GM12878 (cell line): ENCODE data around the gene BBS4. TPM values are rescaled to one million over a fixed set of nuclear protein-coding genes. Genes with fewer than 3 reads are reported as not detected.

ENCODE experiments used
- ATAC-seq: fragments of 200-7000 bp; cut with Tn5 transposase; 3 replicates; pipeline ENCODE4 v1.9.1; 2020; ENCODE audit warnings: mild to moderate bottlenecking, moderate library complexity
- BruUV-seq: library from RNA; stranded (reverse); fragments of 400-500 nt; replicated peaks from 2 replicates; lab custom pipeline; 2021; lab: Mats Ljungman, UMichigan
- CTCF ChIA-PET: fragments of 300-600 bp; sonication (Branson Sonifier 250); formaldehyde crosslinking; extraction: SDS; loops from one replicate; lab custom pipeline; 2021; ENCODE audit warnings: inconsistent platforms; lab: Yijun Ruan, JAX
- POLR2A ChIA-PET: fragments of 350-600 bp; formaldehyde crosslinking; extraction: SDS; loops from one replicate; lab custom pipeline; 2021; ENCODE audit warnings: inconsistent platforms; lab: Charles Lee
- RAD21 ChIA-PET: fragments of 300-600 bp; sonication (Branson Sonifier 250); formaldehyde crosslinking; loops from one replicate; lab custom pipeline; 2023; ENCODE audit warnings: antibody characterized with exemption; ENCODE audit not compliant: unreplicated experiment; lab: Charles Lee
- SMC1A ChIA-PET: fragments of 300-600 bp; sonication (Branson Sonifier 250); formaldehyde crosslinking; loops from one replicate; lab custom pipeline; 2023; ENCODE audit not compliant: unreplicated experiment, uncharacterized antibody; lab: Charles Lee
- DNase-seq: peaks from one replicate; pipeline ENCODE4 v3.0.0-alpha.2; 2011; ENCODE audit warnings: low read depth, low spot score
- FAIRE-seq: peaks from 3 replicates; lab custom pipeline; 2011; peaks lifted over from hg19 to GRCh38; lab: Jason Lieb, UNC
- H2AFZ ChIP-seq: 2 replicates; pipeline ENCODE4 v1.6.0; 2011; ENCODE audit warnings: low read depth, low read length, control low read depth; ENCODE audit not compliant: control insufficient read depth
- H3K27ac ChIP-seq: 2 replicates; pipeline ENCODE4 v1.5.1; 2011; ENCODE audit warnings: control low read depth; ENCODE audit not compliant: control insufficient read depth, insufficient read depth
- H3K27me3 ChIP-seq, 2 experiments: replicated peaks in 1 of 2; 2 replicates each; pipeline versions ENCODE4 v1.6.0 to v1.6.1; 2011; ENCODE audit warnings: low read length in 1 of 2; ENCODE audit not compliant: control insufficient read depth in 2 of 2, insufficient read depth in 2 of 2
- H3K36me3 ChIP-seq, 2 experiments: 2 replicates each; pipeline ENCODE4 v1.5.1; 2011; ENCODE audit warnings: low read length in 1 of 2; ENCODE audit not compliant: control insufficient read depth in 2 of 2, insufficient read depth in 2 of 2
- H3K4me1 ChIP-seq: 2 replicates; pipeline ENCODE4 v1.6.1; 2011; ENCODE audit warnings: mild to moderate bottlenecking, low read length, moderate library complexity, mixed read lengths; ENCODE audit not compliant: control insufficient read depth, insufficient read depth
- H3K4me2 ChIP-seq: 2 replicates; pipeline ENCODE4 v1.6.0; 2011; ENCODE audit warnings: control low read depth; ENCODE audit not compliant: control insufficient read depth, insufficient read depth
- H3K4me3 ChIP-seq: fragments of 200-600 bp; sonication (generic); 2 replicates; pipeline ENCODE4 v1.5.1; 2016
- H3K79me2 ChIP-seq: 2 replicates; pipeline ENCODE4 v1.6.0; 2011; ENCODE audit warnings: low read length; ENCODE audit not compliant: control insufficient read depth, insufficient read depth
- H3K9ac ChIP-seq: 2 replicates; pipeline ENCODE4 v1.8.0; 2011; ENCODE audit warnings: low read length, control low read depth, mixed read lengths; ENCODE audit not compliant: control insufficient read depth, insufficient read depth
- H3K9me3 ChIP-seq: replicated peaks from 3 replicates; pipeline ENCODE4 v1.5.1; 2011; ENCODE audit warnings: mild to moderate bottlenecking, low read length; ENCODE audit not compliant: control insufficient read depth, insufficient read depth
- H4K20me1 ChIP-seq: 2 replicates; pipeline ENCODE4 v1.6.0; 2011; ENCODE audit not compliant: control insufficient read depth, insufficient read depth
- BMI1 ChIP-seq: fragments of 450-650 bp; IDR thresholded peaks from 2 replicates; pipeline ENCODE4 v1.6.1; 2016; ENCODE audit warnings: mild to moderate bottlenecking, moderate library complexity, borderline replicate concordance
- CREM ChIP-seq: IDR thresholded peaks from 2 replicates; pipeline ENCODE4 v1.6.1; 2014; ENCODE audit warnings: antibody characterized with exemption, low read depth
- GABPA ChIP-seq: IDR thresholded peaks from 2 replicates; pipeline ENCODE4 v1.6.1; 2014; ENCODE audit warnings: antibody characterized with exemption, low read depth, mild to moderate bottlenecking, inconsistent platforms
- LARP7 ChIP-seq: fragments of 450-650 bp; IDR thresholded peaks from 2 replicates; pipeline ENCODE4 v1.6.1; 2017; ENCODE audit warnings: mild to moderate bottlenecking
- MXI1 ChIP-seq: fragments of 150-350 bp; IDR thresholded peaks from 2 replicates; pipeline ENCODE4 v1.6.1; 2011; ENCODE audit warnings: low read depth, mild to moderate bottlenecking, inconsistent platforms, low read length, improper control_type of control experiment
- MYC ChIP-seq: IDR thresholded peaks from 2 replicates; pipeline ENCODE4 v1.6.1; 2011; ENCODE audit warnings: mild to moderate bottlenecking, low read length, moderate library complexity, inconsistent platforms; ENCODE audit not compliant: insufficient read depth, insufficient replicate concordance, insufficient read length, severe bottlenecking
- NRF1 ChIP-seq: conservative IDR thresholded peaks from 2 replicates; pipeline ENCODE4 v1.6.1; 2011; ENCODE audit warnings: mild to moderate bottlenecking, low read depth, low read length, improper control_type of control experiment
- PAX8 ChIP-seq: fragments of 450-650 bp; IDR thresholded peaks from 2 replicates; pipeline ENCODE4 v1.6.1; 2017; ENCODE audit warnings: mild to moderate bottlenecking, moderate library complexity
- POLR2AphosphoS2 ChIP-seq: IDR thresholded peaks from 2 replicates; pipeline ENCODE4 v1.6.1; 2011; ENCODE audit warnings: low read depth, mild to moderate bottlenecking, low read length, improper control_type of control experiment, moderate library complexity
- TCF3 ChIP-seq: IDR thresholded peaks from 2 replicates; pipeline ENCODE4 v1.6.1; 2012; ENCODE audit warnings: low read depth, mild to moderate bottlenecking, low read length, borderline replicate concordance; ENCODE audit not compliant: insufficient read depth
- ZBED1 ChIP-seq: IDR thresholded peaks from 2 replicates; pipeline ENCODE4 v1.6.1; 2016; ENCODE audit warnings: borderline replicate concordance
- ZZZ3 ChIP-seq: IDR thresholded peaks from 2 replicates; pipeline ENCODE4 v1.6.1; 2011; ENCODE audit warnings: low read depth; ENCODE audit not compliant: control insufficient read depth, insufficient read length
- WGBS: methylation state at CpG from one replicate; pipeline ENCODE4 v1.1.6; 2016; ENCODE audit warnings: low lambda C conversion rate; ENCODE audit not compliant: insufficient replicate concordance, insufficient coverage; ENCODE audit errors: missing lambda C conversion rate; 5-methylcytosine and 5-hydroxymethylcytosine counted together
- in situ Hi-C: fragments of 300-500 bp; cut with MboI; formaldehyde crosslinking; loops from 9 replicates; pipeline ENCODE4 v1.14.3; 2018; ENCODE audit warnings: mixed read lengths
- intact Hi-C: fragments of 100-400 bp; cut with micrococcal nuclease; formaldehyde crosslinking; loops from one replicate; pipeline ENCODE4 v1.14.2; 2022; ENCODE audit not compliant: unreplicated experiment
- polyA plus RNA-seq, 11 experiments: library from polyadenylated mRNA; depleted of rRNA in 4 of 11; unstranded in 6 of 11; stranded (reverse) in 5 of 11; fragments of >200 nt; fragmentation: Nextera tagmentation in 4 of 11; fragmentation: Illumina TruSeq in 1 of 11; extraction: Ambion mirVana in 4 of 11; extraction: Trizol in 1 of 11; gene quantifications; 1 replicate in 1 of 11; 2 replicates in 10 of 11; pipeline versions ENCODE4 v1.2.1 to v1.2.3, GENCODE V29; 2011 to 2016; ENCODE audit warnings: inconsistent platforms in 2 of 11, missing spikeins in 2 of 11, low read depth in 1 of 11
- total RNA-seq, 4 experiments: library from RNA; depleted of rRNA in 3 of 4; stranded (reverse); fragments of >200 nt in 3 of 4; fragmentation: Illumina TruSeq in 1 of 4; extraction: Trizol in 1 of 4; gene quantifications; 2 replicates each; pipeline versions ENCODE4 v1.2.1 to v1.2.3, GENCODE V29; 2013 to 2021
- TF ChIP-seq, protein P1 (sequence below): fragments of 450-650 bp; IDR thresholded peaks from 2 replicates; pipeline ENCODE4 v1.6.1; 2017; ENCODE audit warnings: mild to moderate bottlenecking
- TF ChIP-seq, protein P2 (sequence below): fragments of 450-650 bp; IDR thresholded peaks from 2 replicates; pipeline ENCODE4 v1.6.1; 2017; ENCODE audit warnings: mild to moderate bottlenecking, moderate library complexity

The BBS4 gene
- total and polyA plus RNA-seq, 10 of the 15 experiments (the other 5 are each of a cell fraction or from before 2014, with no cell fraction given) = 7.2 to 22.1 (median 9.9) TPM

DNA sequence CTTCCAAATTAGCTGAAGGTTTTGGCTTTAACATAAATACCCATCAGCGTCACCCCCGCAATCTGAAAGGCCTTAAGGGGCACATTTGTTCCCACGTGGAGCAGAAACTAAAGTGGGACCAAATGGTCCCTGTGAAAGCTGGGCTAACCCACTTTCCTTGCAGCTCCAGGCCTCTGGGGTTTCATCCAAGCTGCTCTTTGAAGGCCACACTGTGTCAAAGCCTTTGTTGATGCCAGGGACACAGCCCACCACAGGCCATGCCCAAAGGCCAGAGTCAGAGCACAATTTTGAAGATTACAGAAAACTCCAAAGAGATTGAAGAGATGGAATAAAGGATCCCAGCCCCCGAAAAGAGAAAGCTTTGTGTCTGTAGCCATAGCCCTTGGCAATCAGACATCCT is 100.2 kb downstream of the BBS4 start:
- Histone ChIP-seq H2AFZ (no peak overlapping the region), H3K4me1 (peaks cover 31% of the 10 kb centered on the region), H3K79me2 (peaks cover 23% of the 10 kb centered on the region), H3K27me3 (no peaks in the 10 kb centered on the region), H4K20me1 (peaks cover 3% of the 10 kb centered on the region; the same call in 1 of the 2 replicates), H3K4me3 (no peak overlapping the region), H3K9ac (no peak overlapping the region), H3K9me3 (no peaks in the 10 kb centered on the region), H3K27ac (no peak overlapping the region), H3K36me3 (no peaks in the 10 kb centered on the region), H3K4me2 (no peak overlapping the region)
- no TSS peak for BruUV-seq
- intact Hi-C loops (loop anchor here (10.0 kb wide), 1 partner anchor 459 kb away; no protein-coding TSS in a partner anchor), in situ Hi-C loops (loop anchor here (5.0 to 10.0 kb wide), 2 partner anchors 296 to 849 kb away; partner anchors contain the start of gene NPTN)
- ChIA-PET POLR2A (interaction anchor here (0.6 kb wide), 1 partner anchor 58 kb away, joined by 3 read pairs; no protein-coding TSS in a partner anchor), RAD21 (interaction anchor here (1.3 kb wide), 1 partner anchor 64 kb away, joined by 5 read pairs; no protein-coding TSS in a partner anchor), CTCF (interaction anchor here (0.7 to 4.8 kb wide), 5 partner anchors 9 to 296 kb away, joined by 3 to 34 read pairs (median 4); no protein-coding TSS in a partner anchor), SMC1A (interaction anchor here (1.0 to 1.3 kb wide), 2 partner anchors 186 to 297 kb away, joined by 3 to 6 read pairs; no protein-coding TSS in a partner anchor)
- FAIRE-seq (no peak), ATAC-seq (no peak), DNase-seq (no peak)
- 97% methylated on average over 4 of the region's 4 CpGs for WGBS
- TF ChIP-seq BMI1 = no peak
- no peak for TF ChIP-seq PAX8
- TF ChIP-seq MYC = no peak
- no peak for TF ChIP-seq NRF1
- TF ChIP-seq ZZZ3 = no peak
- TF ChIP-seq TCF3 = no peak
- no peak for TF ChIP-seq POLR2AphosphoS2
- TF ChIP-seq GABPA = no peak
- TF ChIP-seq CREM = no peak
- TF ChIP-seq LARP7 = no peak
- TF ChIP-seq MXI1 = no peak
- TF ChIP-seq, protein P1, sequence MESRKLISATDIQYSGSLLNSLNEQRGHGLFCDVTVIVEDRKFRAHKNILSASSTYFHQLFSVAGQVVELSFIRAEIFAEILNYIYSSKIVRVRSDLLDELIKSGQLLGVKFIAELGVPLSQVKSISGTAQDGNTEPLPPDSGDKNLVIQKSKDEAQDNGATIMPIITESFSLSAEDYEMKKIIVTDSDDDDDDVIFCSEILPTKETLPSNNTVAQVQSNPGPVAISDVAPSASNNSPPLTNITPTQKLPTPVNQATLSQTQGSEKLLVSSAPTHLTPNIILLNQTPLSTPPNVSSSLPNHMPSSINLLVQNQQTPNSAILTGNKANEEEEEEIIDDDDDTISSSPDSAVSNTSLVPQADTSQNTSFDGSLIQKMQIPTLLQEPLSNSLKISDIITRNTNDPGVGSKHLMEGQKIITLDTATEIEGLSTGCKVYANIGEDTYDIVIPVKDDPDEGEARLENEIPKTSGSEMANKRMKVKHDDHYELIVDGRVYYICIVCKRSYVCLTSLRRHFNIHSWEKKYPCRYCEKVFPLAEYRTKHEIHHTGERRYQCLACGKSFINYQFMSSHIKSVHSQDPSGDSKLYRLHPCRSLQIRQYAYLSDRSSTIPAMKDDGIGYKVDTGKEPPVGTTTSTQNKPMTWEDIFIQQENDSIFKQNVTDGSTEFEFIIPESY = no peak
- TF ChIP-seq, protein P2, sequence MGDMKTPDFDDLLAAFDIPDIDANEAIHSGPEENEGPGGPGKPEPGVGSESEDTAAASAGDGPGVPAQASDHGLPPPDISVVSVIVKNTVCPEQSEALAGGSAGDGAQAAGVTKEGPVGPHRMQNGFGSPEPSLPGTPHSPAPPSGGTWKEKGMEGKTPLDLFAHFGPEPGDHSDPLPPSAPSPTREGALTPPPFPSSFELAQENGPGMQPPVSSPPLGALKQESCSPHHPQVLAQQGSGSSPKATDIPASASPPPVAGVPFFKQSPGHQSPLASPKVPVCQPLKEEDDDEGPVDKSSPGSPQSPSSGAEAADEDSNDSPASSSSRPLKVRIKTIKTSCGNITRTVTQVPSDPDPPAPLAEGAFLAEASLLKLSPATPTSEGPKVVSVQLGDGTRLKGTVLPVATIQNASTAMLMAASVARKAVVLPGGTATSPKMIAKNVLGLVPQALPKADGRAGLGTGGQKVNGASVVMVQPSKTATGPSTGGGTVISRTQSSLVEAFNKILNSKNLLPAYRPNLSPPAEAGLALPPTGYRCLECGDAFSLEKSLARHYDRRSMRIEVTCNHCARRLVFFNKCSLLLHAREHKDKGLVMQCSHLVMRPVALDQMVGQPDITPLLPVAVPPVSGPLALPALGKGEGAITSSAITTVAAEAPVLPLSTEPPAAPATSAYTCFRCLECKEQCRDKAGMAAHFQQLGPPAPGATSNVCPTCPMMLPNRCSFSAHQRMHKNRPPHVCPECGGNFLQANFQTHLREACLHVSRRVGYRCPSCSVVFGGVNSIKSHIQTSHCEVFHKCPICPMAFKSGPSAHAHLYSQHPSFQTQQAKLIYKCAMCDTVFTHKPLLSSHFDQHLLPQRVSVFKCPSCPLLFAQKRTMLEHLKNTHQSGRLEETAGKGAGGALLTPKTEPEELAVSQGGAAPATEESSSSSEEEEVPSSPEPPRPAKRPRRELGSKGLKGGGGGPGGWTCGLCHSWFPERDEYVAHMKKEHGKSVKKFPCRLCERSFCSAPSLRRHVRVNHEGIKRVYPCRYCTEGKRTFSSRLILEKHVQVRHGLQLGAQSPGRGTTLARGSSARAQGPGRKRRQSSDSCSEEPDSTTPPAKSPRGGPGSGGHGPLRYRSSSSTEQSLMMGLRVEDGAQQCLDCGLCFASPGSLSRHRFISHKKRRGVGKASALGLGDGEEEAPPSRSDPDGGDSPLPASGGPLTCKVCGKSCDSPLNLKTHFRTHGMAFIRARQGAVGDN = no peak
- TF ChIP-seq ZBED1 = no peak
